CD4-positive, alpha-beta memory T cell (primary cell): Measurements from ENCODE around the gene EMILIN2. TPM values are rescaled to one million over a fixed set of nuclear protein-coding genes. Genes with fewer than 3 reads are reported as not detected.

Experiments
- CTCF ChIA-PET: fragments of 350-600 bp; sonication (Branson Sonifier 250); formaldehyde crosslinking; loops from one replicate; lab custom pipeline; 2021; ENCODE audit warnings: inconsistent platforms; ENCODE audit not compliant: partially characterized antibody; lab: Charles Lee
- POLR2A ChIA-PET: fragments of 350-600 bp; sonication (Branson Sonifier 250); formaldehyde crosslinking; loops from one replicate; lab custom pipeline; 2021; ENCODE audit not compliant: partially characterized antibody; lab: Charles Lee
- DNase-seq, 5 donors: peaks; one replicate each; pipeline versions ENCODE4 v3.0.0 to v3.0.0-alpha.2; 2020 to 2022; ENCODE audit warnings: mixed read lengths in 1 of 5
- H3K27ac ChIP-seq: one replicate; pipeline ENCODE4 v1.7.0; 2013; ENCODE audit warnings: low read depth, low read length
- H3K27me3 ChIP-seq: 2 replicates; pipeline ENCODE4 v1.7.0; 2013; ENCODE audit warnings: mild to moderate bottlenecking, low read length, moderate library complexity; ENCODE audit not compliant: insufficient read depth
- H3K36me3 ChIP-seq: 2 replicates; pipeline ENCODE4 v1.7.0; 2013; ENCODE audit warnings: mild to moderate bottlenecking, low read length, moderate library complexity; ENCODE audit not compliant: insufficient read depth
- H3K4me1 ChIP-seq: 2 replicates; pipeline ENCODE4 v1.7.0; 2013; ENCODE audit warnings: mild to moderate bottlenecking, low read length, moderate library complexity; ENCODE audit not compliant: insufficient read depth
- H3K4me3 ChIP-seq, 2 donors: one replicate each; pipeline ENCODE4 v1.7.0; 2013; ENCODE audit warnings: low read length in 2 of 2, mild to moderate bottlenecking in 1 of 2
- H3K9me3 ChIP-seq, 2 donors: one replicate each; pipeline ENCODE4 v1.7.0; 2013; ENCODE audit warnings: low read length in 2 of 2, control low read depth in 1 of 2; ENCODE audit not compliant: control insufficient read depth in 1 of 2
- H3K27ac Mint-ChIP-seq, 7 donors: one replicate each; pipeline ENCODE4 v1.8.0; 2020 to 2021; ENCODE audit warnings: mixed read lengths in 7 of 7, mild to moderate bottlenecking in 6 of 7, inconsistent platforms in 3 of 7, moderate library complexity in 3 of 7
- H3K27me3 Mint-ChIP-seq, 2 donors: one replicate each; pipeline ENCODE4 v1.8.0; 2020 to 2021; ENCODE audit warnings: mixed read lengths in 2 of 2
- H3K36me3 Mint-ChIP-seq, 2 donors: one replicate each; pipeline ENCODE4 v1.8.0; 2020 to 2021; ENCODE audit warnings: mixed read lengths in 2 of 2, inconsistent platforms in 1 of 2, mild to moderate bottlenecking in 1 of 2
- H3K4me1 Mint-ChIP-seq, 4 donors: one replicate each; pipeline ENCODE4 v1.8.0; 2020 to 2021; ENCODE audit warnings: mixed read lengths in 4 of 4, mild to moderate bottlenecking in 1 of 4
- H3K4me3 Mint-ChIP-seq, 8 donors: one replicate each; pipeline ENCODE4 v1.8.0; 2020 to 2021; ENCODE audit warnings: mixed read lengths in 8 of 8, mild to moderate bottlenecking in 7 of 8, moderate library complexity in 6 of 8, inconsistent platforms in 3 of 8
- H3K9me3 Mint-ChIP-seq, 8 donors: one replicate each; pipeline ENCODE4 v1.8.0; 2020 to 2021; ENCODE audit warnings: mixed read lengths in 8 of 8, mild to moderate bottlenecking in 5 of 8, inconsistent platforms in 3 of 8, moderate library complexity in 1 of 8
- intact Hi-C: fragments of 100-400 bp; cut with micrococcal nuclease; formaldehyde crosslinking; loops from one replicate; pipeline ENCODE4 v1.15.1; 2023
- polyA plus RNA-seq, 2 donors: library from polyadenylated mRNA; unstranded; fragments of 300-500 nt; fragmentation: Illumina TruSeq; gene quantifications; one replicate each; pipeline ENCODE4 v1.2.3, GENCODE V29; 2021
- total RNA-seq, 2 experiments: library from RNA; stranded (reverse); gene quantifications; one replicate each; pipeline ENCODE4 v1.2.3, GENCODE V29; 2021

The EMILIN2 gene
- total and polyA plus RNA-seq, 4 experiments from 2014 or later = 4.9 to 11.4 (median 8.6) TPM

GRCh38 chr18:2881840-2882195 is 35.0 kb downstream of the EMILIN2 start:
- H3K4me1 ChIP-seq = peaks cover 44% of the 10 kb centered on the region

GRCh38 chr18:2882201-2882600 is 35.4 kb downstream of the EMILIN2 start:
- peak overlapping the region; percentile 57 for H3K27ac ChIP-seq
- POLR2A ChIA-PET = interaction anchor here (1.4 to 1.9 kb wide), 2 partner anchors 24 to 28 kb away, joined by 4 to 14 read pairs; no protein-coding TSS in a partner anchor
- peaks cover 23 to 67% (median 39%) of the 10 kb centered on the region in 4 donors for H3K4me1 Mint-ChIP-seq

More at GRCh38 chr18:2881840-2882195, 35.0 kb downstream of the EMILIN2 start:
- Histone ChIP-seq H3K27ac (peak overlapping the region; percentile 57), H3K4me3 (no peak overlapping the region), H3K27me3 (no peaks in the 10 kb centered on the region), H3K36me3 (no peaks in the 10 kb centered on the region), H3K9me3 (no peaks in the 10 kb centered on the region)
- H3K36me3 Mint-ChIP-seq = peaks cover 4 to 9% of the 10 kb centered on the region in 2 donors
- peaks cover 0 to 6% (median 5%) of the 10 kb centered on the region in 8 donors for H3K9me3 Mint-ChIP-seq
- peak overlapping the region; percentile 80 to 88 (median 82) for H3K4me3 Mint-ChIP-seq
- H3K27me3 Mint-ChIP-seq = no peaks in the 10 kb centered on the region
- peak overlapping the region; percentile 87 to 93 (median 90) for H3K27ac Mint-ChIP-seq
- intact Hi-C loops = loop anchor here (5.0 kb wide), 1 partner anchor 35 kb away; the partner anchor contains the start of gene EMILIN2
- POLR2A ChIA-PET = interaction anchor here (1.1 to 1.4 kb wide), 2 partner anchors 11 to 29 kb away, joined by 3 to 4 read pairs; no protein-coding TSS in a partner anchor
- H3K4me1 Mint-ChIP-seq = peaks cover 22 to 65% (median 37%) of the 10 kb centered on the region in 4 donors
- CTCF ChIA-PET = no interaction called here
- peak in 4 of 5 donors; percentile 25 to 50 (median 32) for DNase-seq

GRCh38 chr18:2883076-2883735 is 36.4 kb downstream of the EMILIN2 start:
- Mint-ChIP-seq H3K4me3 (peak overlapping the region; percentile 61 to 83 (median 76)), H3K27me3 (no peaks in the 10 kb centered on the region), H3K9me3 (peaks cover 0 to 13% (median 9%) of the 10 kb centered on the region in 8 donors), H3K27ac (peak overlapping the region; percentile 87 to 96 (median 92)), H3K36me3 (peaks cover 5 to 10% of the 10 kb centered on the region in 2 donors), H3K4me1 (peaks cover 22 to 66% (median 40%) of the 10 kb centered on the region in 4 donors)
- ChIA-PET CTCF (interaction anchor here (0.9 to 2.0 kb wide), 4 partner anchors 12 to 180 kb away, joined by 3 to 7 read pairs (median 4); no protein-coding TSS in a partner anchor), POLR2A (interaction anchor here (0.5 to 3.0 kb wide), 15 partner anchors 9 to 711 kb away, joined by 3 to 14 read pairs (median 4); no protein-coding TSS in a partner anchor)
- Histone ChIP-seq H3K9me3 (no peaks in the 10 kb centered on the region), H3K4me1 (peaks cover 44% of the 10 kb centered on the region), H3K27ac (peak overlapping the region; percentile 57), H3K36me3 (no peaks in the 10 kb centered on the region), H3K4me3 (peak overlapping the region; percentile 14 to 36), H3K27me3 (no peaks in the 10 kb centered on the region)
- peak; percentile 45 to 62 (median 53) for DNase-seq
- intact Hi-C loops = loop anchor here (5.0 kb wide), 1 partner anchor 36 kb away; the partner anchor contains the start of gene EMILIN2

More at GRCh38 chr18:2882201-2882600, 35.4 kb downstream of the EMILIN2 start:
- CTCF ChIA-PET = no interaction called here
- peak overlapping the region in 7 of 8 donors; percentile 81 to 88 (median 83) for H3K4me3 Mint-ChIP-seq
- peaks cover 5 to 10% of the 10 kb centered on the region in 2 donors for H3K36me3 Mint-ChIP-seq
- peak overlapping the region in 6 of 7 donors; percentile 87 to 93 (median 90) for H3K27ac Mint-ChIP-seq
- Histone ChIP-seq H3K4me1 (peaks cover 44% of the 10 kb centered on the region), H3K9me3 (no peaks in the 10 kb centered on the region), H3K36me3 (no peaks in the 10 kb centered on the region), H3K27me3 (no peaks in the 10 kb centered on the region), H3K4me3 (no peak overlapping the region)
- no peak for DNase-seq
- peaks cover 0 to 10% (median 7%) of the 10 kb centered on the region in 8 donors for H3K9me3 Mint-ChIP-seq
- H3K27me3 Mint-ChIP-seq = no peaks in the 10 kb centered on the region
- intact Hi-C loops = loop anchor here (5.0 kb wide), 1 partner anchor 35 kb away; the partner anchor contains the start of gene EMILIN2

GRCh38 chr18:2884706-2885285 is 38.0 kb downstream of the EMILIN2 start:
- ChIA-PET POLR2A (interaction anchor here (1.1 to 3.0 kb wide), 3 partner anchors 8 to 21 kb away, joined by 3 to 13 read pairs (median 10); no protein-coding TSS in a partner anchor), CTCF (interaction anchor here (0.8 to 2.0 kb wide), 2 partner anchors 14 to 23 kb away, joined by 3 to 7 read pairs; no protein-coding TSS in a partner anchor)
- Mint-ChIP-seq H3K27ac (peak overlapping the region in 4 of 7 donors; percentile 15 to 90 (median 60)), H3K4me3 (no peak overlapping the region), H3K36me3 (peaks cover 5 to 10% of the 10 kb centered on the region in 2 donors), H3K9me3 (peaks cover 0 to 14% (median 9%) of the 10 kb centered on the region in 8 donors), H3K27me3 (no peaks in the 10 kb centered on the region), H3K4me1 (peaks cover 28 to 67% (median 46%) of the 10 kb centered on the region in 4 donors)
- Histone ChIP-seq H3K4me1 (peaks cover 52% of the 10 kb centered on the region), H3K4me3 (no peak overlapping the region), H3K27ac (no peak overlapping the region), H3K36me3 (no peaks in the 10 kb centered on the region), H3K27me3 (no peaks in the 10 kb centered on the region), H3K9me3 (no peaks in the 10 kb centered on the region)
- intact Hi-C loops = loop anchor here (5.0 kb wide), 1 partner anchor 37 kb away; the partner anchor contains the start of gene EMILIN2
- DNase-seq = no peak

- peaks cover 46 to 76% (median 61%) of the 10 kb centered on the region in 4 donors for H3K4me1 Mint-ChIP-seq
- H3K4me3 Mint-ChIP-seq = peak overlapping the region in 1 of 8 donors; percentile 26
- Histone ChIP-seq H3K9me3 (no peaks in the 10 kb centered on the region), H3K27ac (no peak overlapping the region), H3K36me3 (no peaks in the 10 kb centered on the region), H3K4me3 (no peak overlapping the region), H3K4me1 (peaks cover 63% of the 10 kb centered on the region), H3K27me3 (no peaks in the 10 kb centered on the region)
- CTCF ChIA-PET = no interaction called here
- peak overlapping the region in 1 of 7 donors; percentile 54 for H3K27ac Mint-ChIP-seq
- peaks cover 5 to 10% of the 10 kb centered on the region in 2 donors for H3K36me3 Mint-ChIP-seq
- intact Hi-C loops = no loop called here
- no peak for DNase-seq
- POLR2A ChIA-PET = no interaction called here
- H3K9me3 Mint-ChIP-seq = peaks cover 0 to 14% (median 9%) of the 10 kb centered on the region in 8 donors
- H3K27me3 Mint-ChIP-seq = no peaks in the 10 kb centered on the region
Observed at GRCh38 chr18:2887470-2887869, 40.7 kb downstream of the EMILIN2 start.

GRCh38 chr18:2889761-2890192 is 43.0 kb downstream of the EMILIN2 start:
- DNase-seq = peak; percentile 67 to 81 (median 76)
- intact Hi-C loops = loop anchor here (2.0 to 5.0 kb wide), 2 partner anchors 17 to 82 kb away; no protein-coding TSS in a partner anchor
- POLR2A ChIA-PET = interaction anchor here (1.0 to 2.5 kb wide), 6 partner anchors 10 to 357 kb away, joined by 3 to 10 read pairs (median 4); no protein-coding TSS in a partner anchor

More at GRCh38 chr18:2889761-2890192, 43.0 kb downstream of the EMILIN2 start:
- peak overlapping the region; percentile 49 for H3K27ac ChIP-seq
- peaks cover 54% of the 10 kb centered on the region for H3K4me1 ChIP-seq
- H3K4me3 ChIP-seq = no peak overlapping the region
- peak overlapping the region; percentile 83 to 98 (median 96) for H3K27ac Mint-ChIP-seq
- H3K9me3 ChIP-seq = no peaks in the 10 kb centered on the region
- H3K27me3 ChIP-seq = no peaks in the 10 kb centered on the region
- CTCF ChIA-PET = interaction anchor here (1.1 to 1.6 kb wide), 2 partner anchors 9 to 19 kb away, joined by 3 to 4 read pairs; no protein-coding TSS in a partner anchor
- no peaks in the 10 kb centered on the region for H3K36me3 ChIP-seq
- H3K36me3 Mint-ChIP-seq = peaks cover 5 to 11% of the 10 kb centered on the region in 2 donors
- H3K9me3 Mint-ChIP-seq = peaks cover 0 to 14% (median 9%) of the 10 kb centered on the region in 8 donors
- peak overlapping the region in 7 of 8 donors; percentile 4 to 90 (median 68) for H3K4me3 Mint-ChIP-seq
- H3K27me3 Mint-ChIP-seq = no peaks in the 10 kb centered on the region
- H3K4me1 Mint-ChIP-seq = peaks cover 41 to 71% (median 56%) of the 10 kb centered on the region in 4 donors
